ENCODE measurements around the gene FANCC. TPM values are rescaled to one million over a fixed set of nuclear protein-coding genes. Genes with fewer than 3 reads are reported as not detected.

Gene FANCC
- total RNA-seq, 1 experiment from 2014 or later, result 19.4 TPM

DNA sequence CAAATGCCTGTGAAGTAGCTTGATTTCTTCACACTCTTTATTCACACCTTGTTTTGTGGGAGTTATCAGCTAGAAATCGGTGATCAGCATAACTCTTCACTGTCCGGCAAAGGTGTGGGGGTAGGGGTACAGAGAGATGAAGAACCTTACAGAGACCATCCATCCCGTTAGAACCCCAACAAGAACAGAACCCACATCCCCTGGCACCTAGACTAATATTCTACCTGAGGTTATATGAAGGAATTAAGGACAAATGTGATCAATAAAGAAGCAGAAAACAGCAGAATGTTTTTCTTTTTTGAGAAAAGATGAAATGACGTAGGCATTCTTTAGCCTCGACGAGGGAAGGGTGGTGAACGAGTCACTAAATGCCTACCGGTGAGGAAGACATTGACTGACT lies 44.7 kb downstream of the FANCC start:
- no peak overlapping the region for H3K4me3 ChIP-seq (replicated peaks in 1 of 2; ENCODE audit: low read depth in 1 of 2, low read length in 2 of 2)
- no peak overlapping the region for H3K4me2 ChIP-seq (ENCODE audit: low read length)
- no peaks in the 10 kb centered on the region for H3K36me3 ChIP-seq (ENCODE audit: control insufficient read depth in 1 of 2, insufficient read depth in 2 of 2, low read length in 2 of 2)
- intact Hi-C loops (cut with micrococcal nuclease), result no loop called here
- H3K9me2 ChIP-seq (ENCODE audit: insufficient read depth), result no peaks in the 10 kb centered on the region
- ChIA-PET RAD21 (ENCODE audit: low non-redundant PET in 1 of 2, low total read pairs in 2 of 2, uncharacterized antibody in 2 of 2, unreplicated experiment in 2 of 2) (no interaction called here), POLR2A (no interaction called here), CTCF (no interaction called here)
- no peak overlapping the region for H3K9ac ChIP-seq (ENCODE audit: low read length)
- DNase-seq (ENCODE audit: low read depth, low spot score), result no peak
- H3K27me3 ChIP-seq (ENCODE audit: insufficient read depth, low read length), result no peaks in the 10 kb centered on the region
- TF ChIP-seq POLR2AphosphoS5 (IDR thresholded peaks at IDR 0.05; ENCODE audit: low read depth, low read length) (no peak), ELF1 (IDR thresholded peaks at IDR 0.05; ENCODE audit: borderline replicate concordance, low read depth) (no peak), YY1 (IDR thresholded peaks at IDR 0.05; ENCODE audit: extremely low read depth, insufficient replicate concordance, low read depth, low read length) (no peak), EZH2phosphoT487 (IDR thresholded peaks at IDR 0.05; ENCODE audit: borderline replicate concordance) (no peak), FOSL1 (IDR thresholded peaks at IDR 0.05; ENCODE audit: low read depth) (no peak), CTCF (IDR thresholded peaks at IDR 0.05 in 2 of 3, conservative IDR thresholded peaks at IDR 0.05 in 1 of 3; ENCODE audit: borderline replicate concordance in 1 of 3, insufficient read depth in 1 of 3, low read depth in 2 of 3, low read length in 2 of 3) (no peak), MAX (IDR thresholded peaks at IDR 0.05) (no peak), JUND (IDR thresholded peaks at IDR 0.05) (no peak), SRF (IDR thresholded peaks at IDR 0.05; ENCODE audit: low read depth) (no peak), ZNF274 (IDR thresholded peaks at IDR 0.05; ENCODE audit: low read depth, low read length) (no peak), EZH2 (IDR thresholded peaks at IDR 0.05) (no peak), CEBPB (IDR thresholded peaks at IDR 0.05; ENCODE audit: low read depth) (no peak)
- TF ChIP-seq, protein P1, sequence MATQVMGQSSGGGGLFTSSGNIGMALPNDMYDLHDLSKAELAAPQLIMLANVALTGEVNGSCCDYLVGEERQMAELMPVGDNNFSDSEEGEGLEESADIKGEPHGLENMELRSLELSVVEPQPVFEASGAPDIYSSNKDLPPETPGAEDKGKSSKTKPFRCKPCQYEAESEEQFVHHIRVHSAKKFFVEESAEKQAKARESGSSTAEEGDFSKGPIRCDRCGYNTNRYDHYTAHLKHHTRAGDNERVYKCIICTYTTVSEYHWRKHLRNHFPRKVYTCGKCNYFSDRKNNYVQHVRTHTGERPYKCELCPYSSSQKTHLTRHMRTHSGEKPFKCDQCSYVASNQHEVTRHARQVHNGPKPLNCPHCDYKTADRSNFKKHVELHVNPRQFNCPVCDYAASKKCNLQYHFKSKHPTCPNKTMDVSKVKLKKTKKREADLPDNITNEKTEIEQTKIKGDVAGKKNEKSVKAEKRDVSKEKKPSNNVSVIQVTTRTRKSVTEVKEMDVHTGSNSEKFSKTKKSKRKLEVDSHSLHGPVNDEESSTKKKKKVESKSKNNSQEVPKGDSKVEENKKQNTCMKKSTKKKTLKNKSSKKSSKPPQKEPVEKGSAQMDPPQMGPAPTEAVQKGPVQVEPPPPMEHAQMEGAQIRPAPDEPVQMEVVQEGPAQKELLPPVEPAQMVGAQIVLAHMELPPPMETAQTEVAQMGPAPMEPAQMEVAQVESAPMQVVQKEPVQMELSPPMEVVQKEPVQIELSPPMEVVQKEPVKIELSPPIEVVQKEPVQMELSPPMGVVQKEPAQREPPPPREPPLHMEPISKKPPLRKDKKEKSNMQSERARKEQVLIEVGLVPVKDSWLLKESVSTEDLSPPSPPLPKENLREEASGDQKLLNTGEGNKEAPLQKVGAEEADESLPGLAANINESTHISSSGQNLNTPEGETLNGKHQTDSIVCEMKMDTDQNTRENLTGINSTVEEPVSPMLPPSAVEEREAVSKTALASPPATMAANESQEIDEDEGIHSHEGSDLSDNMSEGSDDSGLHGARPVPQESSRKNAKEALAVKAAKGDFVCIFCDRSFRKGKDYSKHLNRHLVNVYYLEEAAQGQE (IDR thresholded peaks at IDR 0.05; ENCODE audit: low read depth), result no peak
- no peak overlapping the region for H3K27ac ChIP-seq (ENCODE audit: low read depth, low read length)
- ATAC-seq, result no peak
- H3K9me3 ChIP-seq (ENCODE audit: control insufficient read depth in 1 of 2, insufficient read depth in 1 of 2, low read depth in 1 of 2, low read length in 2 of 2), result no peaks in the 10 kb centered on the region
- no peak overlapping the region for H2AFZ ChIP-seq (ENCODE audit: low read depth, low read length, poor library complexity, severe bottlenecking)
- H3K4me1 ChIP-seq (ENCODE audit: control insufficient read depth in 1 of 2, insufficient read depth in 2 of 2, low read length in 2 of 2), result no peaks in the 10 kb centered on the region
- no peaks in the 10 kb centered on the region for H4K20me1 ChIP-seq (ENCODE audit: insufficient read depth)
- H3K79me2 ChIP-seq (ENCODE audit: insufficient read depth, low read length), result peaks cover 5% of the 10 kb centered on the region; the same call in 1 of the 2 replicates
- no TSS peak for BruUV-seq (replicated peaks)
